Transverse colon (tissue), 4 donors: ENCODE measurements around the gene CD52. TPM values are rescaled to one million over a fixed set of nuclear protein-coding genes. Genes with fewer than 3 reads are reported as not detected.
A peak's percentile ranks its signal among the peaks of the same experiment; 100 is the strongest.

ENCODE experiments used
- DNase-seq: peaks from one replicate; pipeline ENCODE4 v3.0.0-alpha.2; 2019
- H3K27ac ChIP-seq, 4 donors: fragments of 200-600 bp; sonication (generic); 2 replicates each; pipeline ENCODE4 v1.5.1; 2016 to 2018; ENCODE audit warnings: inconsistent platforms in 4 of 4
- H3K27me3 ChIP-seq: fragments of 200-600 bp; sonication (generic); 2 replicates; pipeline ENCODE4 v1.5.1; 2017; ENCODE audit warnings: inconsistent platforms
- H3K36me3 ChIP-seq, 4 donors: fragments of 200-600 bp; sonication (generic); 2 replicates each; pipeline ENCODE4 v1.5.1; 2017 to 2019; ENCODE audit warnings: inconsistent platforms in 4 of 4
- H3K4me1 ChIP-seq, 4 donors: fragments of 200-600 bp; sonication (generic); 2 replicates each; pipeline ENCODE4 v1.5.1; 2017 to 2020; ENCODE audit warnings: inconsistent platforms in 4 of 4
- H3K4me3 ChIP-seq, 4 donors: fragments of 200-600 bp; sonication (generic); 1 replicate in 1 of 4; 2 replicates in 3 of 4; pipeline versions ENCODE4 v1.5.1 to v1.6.1; 2017 to 2019; ENCODE audit warnings: inconsistent platforms in 4 of 4
- H3K9me3 ChIP-seq, 2 donors: fragments of 200-600 bp; sonication (generic); 2 replicates each; pipeline ENCODE4 v1.5.1; 2017 to 2019; ENCODE audit warnings: inconsistent platforms in 2 of 2
- CTCF ChIP-seq, 5 experiments: fragments of 200-600 bp in 3 of 5; fragments of 450-650 bp in 2 of 5; sonication (generic) in 3 of 5; IDR thresholded peaks; 1 replicate in 2 of 5; 2 replicates in 3 of 5; pipeline ENCODE4 v1.5.1; 2016 to 2017; ENCODE audit warnings: antibody characterized with exemption in 5 of 5, inconsistent platforms in 3 of 5, mild to moderate bottlenecking in 2 of 5, moderate library complexity in 1 of 5
- EP300 ChIP-seq: sonication (generic); formaldehyde crosslinking; IDR thresholded peaks from one replicate; pipeline ENCODE4 v1.6.1; 2017; ENCODE audit warnings: antibody characterized with exemption, low read depth
- POLR2A ChIP-seq: fragments of 450-650 bp; IDR thresholded peaks from one replicate; pipeline ENCODE4 v1.6.1; 2016; ENCODE audit warnings: antibody characterized with exemption, mild to moderate bottlenecking, moderate library complexity
- POLR2AphosphoS5 ChIP-seq, 3 donors: sonication (generic); formaldehyde crosslinking; IDR thresholded peaks; one replicate each; pipeline ENCODE4 v1.6.1; 2016; ENCODE audit warnings: antibody characterized with exemption in 3 of 3
- WGBS, 2 donors: methylation state at CpG; one replicate each; pipeline ENCODE4 v1.1.5; 2018; ENCODE audit warnings: low coverage in 1 of 2; 5-methylcytosine and 5-hydroxymethylcytosine counted together
- in situ Hi-C, 4 donors: fragments of 200-750 bp; cut with MboI; loops; one replicate each; pipeline versions ENCODE4 v1.15.0 to v1.15.1; 2017; ENCODE audit warnings: low sequenced_read_pairs in 3 of 4, low pct_ligation_motif_present in 1 of 4, low pct_unique_long_range_greater_than_20kb in 1 of 4
- intact Hi-C: fragments of 100-400 bp; cut with DNase I; formaldehyde crosslinking; loops from one replicate; pipeline ENCODE4 v1.15.1; 2023; ENCODE audit warnings: low total_unique reads
- total RNA-seq, 4 donors: library from RNA; depleted of rRNA; stranded (reverse); fragments of >200 nt; gene quantifications; one replicate each; pipeline ENCODE4 v1.1.0, GENCODE V29; 2016

The CD52 gene
- total RNA-seq, 4 donors from 2014 or later = 5.3 to 56.1 (median 21.1) TPM; not detected in 1

GRCh38 chr1:26315874-26316850, 1.6 kb upstream of the CD52 start:
- WGBS, 2 donors = 69 to 85% methylated on average over 3 to 8 of the region's 8 CpGs
- in situ Hi-C loops = no loop called here
- Histone ChIP-seq H3K27me3 (no peaks in the 10 kb centered on the region), H3K27ac (peak overlapping the region in 3 of 4 donors; percentile 6 to 50 (median 41)), H3K9me3 (no peaks in the 10 kb centered on the region), H3K36me3 (no peaks in the 10 kb centered on the region), H3K4me1 (peaks cover 1 to 15% (median 3%) of the 10 kb centered on the region in 4 donors), H3K4me3 (no peak overlapping the region)
- TF ChIP-seq POLR2AphosphoS5 (IDR thresholded peaks at IDR 0.05) (no peak), POLR2A (no peak), EP300 (no peak), CTCF (IDR thresholded peaks at IDR 0.05) (no peak)
- intact Hi-C loops = no loop called here
- DNase-seq = no peak

GRCh38 chr1:26317146-26317545, 612 bp upstream of the CD52 start:
- Histone ChIP-seq H3K4me3 (no peak overlapping the region), H3K27ac (peak overlapping the region; percentile 62 to 72 (median 64)), H3K4me1 (peaks cover 4 to 22% (median 6%) of the 10 kb centered on the region in 4 donors), H3K27me3 (no peaks in the 10 kb centered on the region), H3K9me3 (no peaks in the 10 kb centered on the region), H3K36me3 (no peaks in the 10 kb centered on the region)
- DNase-seq = no peak
- TF ChIP-seq POLR2AphosphoS5 (IDR thresholded peaks at IDR 0.05) (no peak), EP300 (no peak), CTCF (IDR thresholded peaks at IDR 0.05) (no peak), POLR2A (no peak)
- in situ Hi-C loops = no loop called here
- intact Hi-C loops = no loop called here
- 43 to 71% methylated on average over 1 to 2 of the region's 2 CpGs for WGBS, 2 donors

DNA sequence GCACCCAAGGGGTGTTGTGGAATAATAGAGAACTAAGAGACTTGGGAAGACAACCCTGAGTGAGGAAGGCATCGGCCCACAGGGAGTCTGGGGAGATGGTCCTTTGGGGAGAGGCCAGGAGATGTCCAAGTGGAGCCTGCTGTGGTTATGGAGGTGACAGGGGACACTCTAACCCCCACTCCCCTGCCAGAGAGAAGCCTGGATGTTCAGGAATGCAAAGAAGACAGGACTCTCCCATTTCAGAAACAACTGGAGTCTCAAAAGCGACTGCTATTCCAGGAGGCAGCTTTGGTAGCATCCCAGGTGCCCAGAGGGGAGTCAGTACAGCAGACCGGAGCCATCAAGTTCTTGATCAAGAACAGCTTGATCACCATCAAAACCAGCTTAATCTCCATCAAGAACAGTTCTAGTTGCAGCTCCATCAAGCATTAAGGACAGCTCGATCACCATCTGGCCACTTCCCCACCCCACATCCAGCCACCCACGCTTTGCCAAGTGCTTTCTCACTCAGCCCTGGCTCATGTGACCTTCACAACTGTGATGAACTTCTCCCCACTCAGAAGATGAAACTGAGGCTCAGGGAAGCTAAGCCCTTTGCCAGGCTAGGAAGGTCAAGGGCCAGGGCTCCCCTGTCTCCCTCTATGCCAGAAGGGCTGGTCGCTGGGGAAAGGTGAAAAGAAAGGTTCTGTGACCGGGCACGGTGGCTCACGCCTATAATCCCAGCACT, 743 bp downstream of the CD52 start:
- H3K36me3 ChIP-seq = no peaks in the 10 kb centered on the region
- peak; percentile 46 for DNase-seq
- 73% methylated on average over 9 of the region's 9 CpGs; no CpG with 5 or more reads in 1 of the 2 donors for WGBS, 2 donors
- H3K4me3 ChIP-seq = peak overlapping the region in 2 of 4 donors; percentile 11 to 44
- in situ Hi-C loops (no loop called here), intact Hi-C loops (no loop called here)
- no peaks in the 10 kb centered on the region for H3K9me3 ChIP-seq
- H3K27me3 ChIP-seq = no peaks in the 10 kb centered on the region
- TF ChIP-seq POLR2AphosphoS5 (IDR thresholded peaks at IDR 0.05) (no peak), EP300 (no peak), POLR2A (no peak), CTCF (IDR thresholded peaks at IDR 0.05) (no peak)
- H3K27ac ChIP-seq = peak overlapping the region; percentile 62 to 72 (median 64)
- H3K4me1 ChIP-seq = peaks cover 4 to 22% (median 6%) of the 10 kb centered on the region in 4 donors

DNA sequence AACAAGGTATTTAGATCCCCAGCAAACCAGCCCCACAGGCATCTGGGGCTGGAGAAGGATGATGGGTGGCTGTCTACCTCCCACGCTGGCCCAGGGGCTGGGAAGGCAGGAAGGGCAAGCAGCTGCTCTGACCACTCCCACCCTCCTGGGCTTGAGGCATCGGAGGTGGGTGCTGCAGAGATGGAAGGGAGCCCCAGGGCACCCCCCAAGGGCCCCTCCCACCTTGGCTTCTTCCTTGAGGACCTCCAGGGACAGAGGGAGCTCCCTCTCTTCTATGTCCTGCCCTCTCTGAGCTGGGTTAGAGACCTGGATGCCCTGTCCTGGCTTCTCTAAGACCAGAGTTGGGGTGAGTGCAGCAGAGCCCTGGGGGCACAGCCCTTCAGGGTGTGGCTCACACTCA, 3.1 kb downstream of the CD52 start:
- WGBS, 2 donors = 56% methylated on average over 2 of the region's 2 CpGs; no CpG with 5 or more reads in 1 of the 2 donors
- no peak for DNase-seq
- no peaks in the 10 kb centered on the region for H3K27me3 ChIP-seq
- H3K27ac ChIP-seq = peak overlapping the region in 2 of 4 donors; percentile 5 to 13
- H3K4me3 ChIP-seq = no peak overlapping the region
- intact Hi-C loops = loop anchor here (2.0 kb wide), 1 partner anchor 42 kb away; no protein-coding TSS in a partner anchor
- no peaks in the 10 kb centered on the region for H3K9me3 ChIP-seq
- H3K4me1 ChIP-seq = peaks cover 4 to 11% (median 6%) of the 10 kb centered on the region in 4 donors
- H3K36me3 ChIP-seq = no peaks in the 10 kb centered on the region
- TF ChIP-seq POLR2AphosphoS5 (IDR thresholded peaks at IDR 0.05) (no peak), EP300 (no peak), POLR2A (no peak), CTCF (IDR thresholded peaks at IDR 0.05) (no peak)
- in situ Hi-C loops = loop anchor here in 3 of 4 donors (5.0 to 10.0 kb wide), 2 partner anchors 44 to 46 kb away; no protein-coding TSS in a partner anchor
